ENCODE measurements around the gene PRKCSH. TPM values are rescaled to one million over a fixed set of nuclear protein-coding genes. Genes with fewer than 3 reads are reported as not detected.
A peak's percentile ranks its signal among the peaks of the same experiment; 100 is the strongest.

Gene PRKCSH
- polyA plus RNA-seq, 3 donors = 24.9 to 172 (median 28.4) TPM

DNA sequence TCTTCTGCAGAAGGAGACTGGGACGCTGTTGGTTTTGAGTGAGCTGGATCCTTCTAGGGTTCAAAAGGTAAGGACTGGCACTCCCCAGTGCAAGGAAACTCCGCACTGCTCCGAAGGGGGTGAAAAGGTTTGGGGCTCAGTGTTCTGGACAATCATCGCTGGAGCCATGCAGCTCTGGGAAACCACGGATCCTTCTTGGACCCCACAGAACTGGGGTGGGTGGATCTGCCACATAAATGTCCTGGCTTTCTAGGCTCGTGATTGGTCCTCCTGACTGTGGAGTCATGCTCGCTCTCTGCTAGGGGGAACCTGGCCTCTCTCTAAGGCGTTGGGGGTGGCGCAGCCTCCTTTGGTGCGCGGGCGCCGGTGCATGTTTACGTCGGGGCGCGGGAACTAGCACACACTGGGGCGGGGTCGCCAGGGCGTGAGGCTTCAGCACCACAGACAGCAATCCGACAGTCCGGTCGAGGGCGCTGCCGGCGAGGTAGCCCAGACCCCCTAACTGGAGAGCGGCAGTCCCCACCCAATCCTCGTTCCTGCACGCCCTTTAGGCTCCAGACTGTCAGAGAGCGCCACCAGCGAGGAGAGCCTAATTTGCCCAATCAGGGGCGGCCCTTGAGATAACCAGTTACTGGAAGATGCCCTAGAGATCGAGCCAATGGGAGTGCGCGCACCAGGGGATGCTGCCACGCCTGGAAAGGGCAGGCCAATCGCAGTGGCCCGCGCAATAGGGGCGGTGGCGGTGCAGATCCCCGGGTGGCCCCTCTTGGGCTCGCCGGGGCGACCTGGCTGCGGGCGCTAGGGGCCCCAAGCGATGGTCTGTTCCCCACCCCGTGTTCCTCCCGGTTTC lies 46.3 kb downstream of the PRKCSH start:
- no peaks in the 10 kb centered on the region for H3K36me3 ChIP-seq (replicated peaks in 1 of 2; ENCODE audit: control insufficient read depth in 1 of 2, insufficient read depth in 2 of 2, low read length in 2 of 2)
- Mint-ChIP-seq H3K27me3 (ENCODE audit: low read depth in 3 of 3) (peaks cover 40 to 59% (median 49%) of the 10 kb centered on the region in 3 donors), H3K9me3 (peaks cover 5 to 20% (median 11%) of the 10 kb centered on the region in 7 donors), H3K36me3 (peaks cover 8 to 11% of the 10 kb centered on the region in 2 donors), H3K4me3 (peak overlapping the region; percentile 52 to 84), H3K4me1 (peaks cover 24% of the 10 kb centered on the region), H3K27ac (peak overlapping the region in 4 of 7 donors; percentile 20 to 74 (median 34))
- peaks cover 7 to 21% of the 10 kb centered on the region in 2 donors for H3K9me3 ChIP-seq (replicated peaks in 1 of 2; ENCODE audit: control insufficient read depth in 1 of 2, insufficient read depth in 1 of 2, low read length in 2 of 2)
- H3K27ac ChIP-seq (ENCODE audit: low read depth in 1 of 2, low read length in 2 of 2) = no peak overlapping the region
- peaks cover 23 to 51% of the 10 kb centered on the region in 2 donors for H3K27me3 ChIP-seq (ENCODE audit: control insufficient read depth in 2 of 2, insufficient read depth in 2 of 2, low read length in 2 of 2)
- no peaks in the 10 kb centered on the region for H4K20me1 ChIP-seq (ENCODE audit: insufficient read depth, low read length)
- peak; percentile 53 to 63 (median 58) for DNase-seq
- no peaks in the 10 kb centered on the region for H3K79me2 ChIP-seq (ENCODE audit: insufficient read depth, low read length)
- WGBS (ENCODE audit: insufficient coverage) = 5% methylated on average over 50 of the region's 50 CpGs
- H2AFZ ChIP-seq (ENCODE audit: insufficient read depth, low read depth, low read length, poor library complexity, severe bottlenecking) = peak overlapping the region; percentile 68
- TF ChIP-seq, protein P1, sequence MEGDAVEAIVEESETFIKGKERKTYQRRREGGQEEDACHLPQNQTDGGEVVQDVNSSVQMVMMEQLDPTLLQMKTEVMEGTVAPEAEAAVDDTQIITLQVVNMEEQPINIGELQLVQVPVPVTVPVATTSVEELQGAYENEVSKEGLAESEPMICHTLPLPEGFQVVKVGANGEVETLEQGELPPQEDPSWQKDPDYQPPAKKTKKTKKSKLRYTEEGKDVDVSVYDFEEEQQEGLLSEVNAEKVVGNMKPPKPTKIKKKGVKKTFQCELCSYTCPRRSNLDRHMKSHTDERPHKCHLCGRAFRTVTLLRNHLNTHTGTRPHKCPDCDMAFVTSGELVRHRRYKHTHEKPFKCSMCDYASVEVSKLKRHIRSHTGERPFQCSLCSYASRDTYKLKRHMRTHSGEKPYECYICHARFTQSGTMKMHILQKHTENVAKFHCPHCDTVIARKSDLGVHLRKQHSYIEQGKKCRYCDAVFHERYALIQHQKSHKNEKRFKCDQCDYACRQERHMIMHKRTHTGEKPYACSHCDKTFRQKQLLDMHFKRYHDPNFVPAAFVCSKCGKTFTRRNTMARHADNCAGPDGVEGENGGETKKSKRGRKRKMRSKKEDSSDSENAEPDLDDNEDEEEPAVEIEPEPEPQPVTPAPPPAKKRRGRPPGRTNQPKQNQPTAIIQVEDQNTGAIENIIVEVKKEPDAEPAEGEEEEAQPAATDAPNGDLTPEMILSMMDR (IDR thresholded peaks at IDR 0.05) = no peak
- peak overlapping the region; percentile 46 for H3K4me2 ChIP-seq (replicated peaks; ENCODE audit: extremely low read depth, low read length, poor library complexity, severe bottlenecking)
- H3K4me1 ChIP-seq (ENCODE audit: control insufficient read depth in 1 of 2, insufficient read depth in 2 of 2, low read length in 2 of 2) = peaks cover 35 to 49% of the 10 kb centered on the region in 2 donors
- H3K4me3 ChIP-seq (replicated peaks in 1 of 3; ENCODE audit: low read depth in 2 of 3, low read length in 3 of 3) = peak overlapping the region in 1 of 3 experiments; percentile 38
- intact Hi-C loops (cut with micrococcal nuclease) = loop anchor here in 1 of 2 donors (5.0 kb wide), 1 partner anchor 189 kb away; no protein-coding TSS in a partner anchor
- no peak overlapping the region for H3K9ac ChIP-seq (ENCODE audit: insufficient read depth, low read length, poor library complexity, severe bottlenecking)

DNA sequence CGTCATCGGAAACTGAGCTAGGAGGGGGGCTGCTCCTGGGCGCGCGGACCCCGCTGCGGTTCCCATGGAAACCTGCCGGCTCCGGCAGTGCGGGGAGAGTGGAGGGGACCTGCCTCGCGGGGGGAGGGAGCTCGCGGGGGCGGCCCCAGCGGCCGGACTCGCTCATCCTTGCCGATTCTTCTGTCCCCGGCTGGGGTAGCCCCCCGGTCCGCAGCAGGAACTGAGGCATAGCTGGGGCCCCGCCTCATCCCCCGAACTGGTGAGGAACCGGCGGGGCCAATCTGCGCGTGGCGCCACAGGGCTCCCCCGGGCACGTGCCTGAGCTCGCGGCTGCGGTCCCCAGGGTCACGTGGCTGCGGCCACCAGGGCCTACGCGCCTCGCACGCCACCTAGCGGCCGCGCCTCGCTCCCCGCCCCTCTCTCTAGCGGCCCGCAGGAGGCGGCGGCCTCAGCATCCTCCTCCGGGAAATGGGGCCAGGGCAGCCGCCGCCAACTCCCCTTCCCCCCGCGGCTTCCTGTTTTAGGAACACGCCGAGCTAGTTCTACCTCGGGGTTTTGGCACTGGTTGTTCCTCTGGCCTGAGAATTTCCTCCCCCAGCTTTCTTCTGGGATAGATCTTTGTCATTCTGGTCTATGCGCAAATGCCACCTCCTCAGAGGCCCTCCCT lies 47.1 kb downstream of the PRKCSH start:
- H3K9ac ChIP-seq (ENCODE audit: insufficient read depth, low read length, poor library complexity, severe bottlenecking) = no peak overlapping the region
- peaks cover 34 to 53% (median 43%) of the 10 kb centered on the region in 3 donors for H3K27me3 Mint-ChIP-seq (ENCODE audit: low read depth in 3 of 3)
- H3K27ac ChIP-seq (ENCODE audit: low read depth in 1 of 2, low read length in 2 of 2) = no peak overlapping the region

More for the DNA sequence above, 47.1 kb downstream of the PRKCSH start:
- peaks cover 11 to 16% of the 10 kb centered on the region in 2 donors for H3K36me3 Mint-ChIP-seq
- Histone ChIP-seq H4K20me1 (ENCODE audit: insufficient read depth, low read length) (no peaks in the 10 kb centered on the region), H3K4me3 (replicated peaks in 1 of 3; ENCODE audit: low read depth in 2 of 3, low read length in 3 of 3) (peak overlapping the region in 1 of 3 experiments; percentile 38), H2AFZ (ENCODE audit: insufficient read depth, low read depth, low read length, poor library complexity, severe bottlenecking) (peak overlapping the region; percentile 68), H3K4me2 (replicated peaks; ENCODE audit: extremely low read depth, low read length, poor library complexity, severe bottlenecking) (peak overlapping the region; percentile 46), H3K4me1 (ENCODE audit: control insufficient read depth in 1 of 2, insufficient read depth in 2 of 2, low read length in 2 of 2) (peaks cover 35 to 49% of the 10 kb centered on the region in 2 donors), H3K27me3 (ENCODE audit: control insufficient read depth in 2 of 2, insufficient read depth in 2 of 2, low read length in 2 of 2) (peaks cover 23 to 45% of the 10 kb centered on the region in 2 donors), H3K9me3 (replicated peaks in 1 of 2; ENCODE audit: control insufficient read depth in 1 of 2, insufficient read depth in 1 of 2, low read length in 2 of 2) (peaks cover 7 to 21% of the 10 kb centered on the region in 2 donors), H3K79me2 (ENCODE audit: insufficient read depth, low read length) (no peaks in the 10 kb centered on the region), H3K36me3 (replicated peaks in 1 of 2; ENCODE audit: control insufficient read depth in 1 of 2, insufficient read depth in 2 of 2, low read length in 2 of 2) (no peaks in the 10 kb centered on the region)
- WGBS (ENCODE audit: insufficient coverage) = 2% methylated on average over 53 of the region's 58 CpGs
- peaks cover 24% of the 10 kb centered on the region for H3K4me1 Mint-ChIP-seq
- H3K9me3 Mint-ChIP-seq = peaks cover 5 to 20% (median 11%) of the 10 kb centered on the region in 7 donors
- TF ChIP-seq, protein P1 (IDR thresholded peaks at IDR 0.05) = peak; percentile 95
- intact Hi-C loops (cut with micrococcal nuclease) = loop anchor here in 1 of 2 donors (5.0 kb wide), 1 partner anchor 190 kb away; no protein-coding TSS in a partner anchor
- peak overlapping the region in 3 of 7 donors; percentile 46 to 74 (median 69) for H3K27ac Mint-ChIP-seq
- H3K4me3 Mint-ChIP-seq = peak overlapping the region; percentile 60 to 84
- DNase-seq = peak; percentile 84 to 91 (median 85)
